Psoas muscle (tissue), 8 donors: Measurements from ENCODE around the gene CDK5R1. TPM values are rescaled to one million over a fixed set of nuclear protein-coding genes. Genes with fewer than 3 reads are reported as not detected.

Experiments used
- ATAC-seq, 4 donors: fragments of 200-7000 bp; cut with Tn5 transposase; one replicate each; pipeline ENCODE4 v1.9.1; 2020; ENCODE audit warnings: moderate library complexity in 3 of 4, mild to moderate bottlenecking in 2 of 4
- DNase-seq, 2 donors: peaks; one replicate each; pipeline ENCODE4 v3.0.0-alpha.2; 2020
- H3K27ac ChIP-seq: fragments of 200-600 bp; one replicate; pipeline ENCODE4 v1.8.0; 2022
- H3K27me3 ChIP-seq, 3 donors: fragments of 200-600 bp in 1 of 3; one replicate each; pipeline versions ENCODE4 v1.6.1 to v1.8.0; 2013 to 2022; ENCODE audit warnings: low read length in 2 of 3, mild to moderate bottlenecking in 2 of 3, moderate library complexity in 1 of 3; ENCODE audit not compliant: insufficient read depth in 3 of 3
- H3K36me3 ChIP-seq, 2 donors: fragments of 200-600 bp in 1 of 2; one replicate each; pipeline versions ENCODE4 v1.6.1 to v1.8.0; 2013 to 2022; ENCODE audit warnings: low read depth in 1 of 2, mild to moderate bottlenecking in 1 of 2, moderate library complexity in 1 of 2; ENCODE audit not compliant: insufficient read depth in 1 of 2
- H3K4me1 ChIP-seq: fragments of 200-600 bp; one replicate; pipeline ENCODE4 v1.8.0; 2022
- H3K4me3 ChIP-seq: fragments of 200-600 bp; one replicate; pipeline ENCODE4 v1.8.0; 2022; ENCODE audit warnings: mild to moderate bottlenecking
- H3K9me3 ChIP-seq: fragments of 200-600 bp; one replicate; pipeline ENCODE4 v1.8.0; 2022
- CTCF ChIP-seq: fragments of 200-600 bp; IDR thresholded peaks from one replicate; pipeline ENCODE4 v1.8.0; 2022; ENCODE audit warnings: antibody characterized with exemption
- WGBS, 3 donors: extraction: QIAGEN DNeasy Blood & Tissue Kit; methylation state at CpG; one replicate each; pipeline versions ENCODE4 v1.1.6 to v1.1.7; 2013; 5-methylcytosine and 5-hydroxymethylcytosine counted together
- intact Hi-C, 2 donors: fragments of 100-400 bp; cut with DNase I; formaldehyde crosslinking; loops; one replicate each; pipeline versions ENCODE4 v1.11.0 to v1.14.2; 2022
- polyA plus RNA-seq, 3 donors: library from polyadenylated mRNA; stranded (reverse); fragments of 200-250 nt; gene quantifications; one replicate each; pipeline ENCODE4 v1.2.3, GENCODE V29; 2013
- total RNA-seq, 4 donors: library from RNA; stranded (reverse); fragmentation: NEBNext Ultra II Directional in 2 of 4; extraction: Animal tissue kit (Norgen Biotek cat#: 25700) in 2 of 4; gene quantifications; one replicate each; pipeline versions ENCODE4 v1.2.1 to v1.2.4, GENCODE V29; 2021 to 2023
- donor health status: healthy with polysubstance abuse.
- donor health status: DM: no; HTN: no; CAD: no; lungs with moderate emphysema.
- donor health status: Bipolar disorder and iron deficiency.
- donor health status: healthy.
- donor health status: DM: yes; HTN: yes; CAD: no.
- donor health status: DM: no; HTN: no; CAD: no.
- donor health status: DM: no; HTN: no; CAD: no.
- donor health status: DM: yes; HTN: yes; CAD: no.

Gene CDK5R1
- total and polyA plus RNA-seq, 7 donors: 0.44 to 5.2 (median 2.0) TPM

GRCh38 chr17:32479074-32479617, 7.6 kb upstream of the CDK5R1 start:
- 43 to 51% (median 47%) methylated on average over 5 of the region's 5 CpGs for WGBS, 3 donors
- DNase-seq (no peak), ATAC-seq (peak; percentile 71 to 79 (median 74))
- intact Hi-C loops: loop anchor here in 1 of 2 donors (5.0 kb wide), 1 partner anchor 1967 kb away; no protein-coding TSS in a partner anchor
- H3K9me3 ChIP-seq: no peaks in the 10 kb centered on the region
- H3K27me3 ChIP-seq: no peaks in the 10 kb centered on the region
- peak overlapping the region; percentile 19 for H3K27ac ChIP-seq
- no peak overlapping the region for H3K4me3 ChIP-seq
- H3K4me1 ChIP-seq: peaks cover 11% of the 10 kb centered on the region
- no peak for TF ChIP-seq CTCF
- H3K36me3 ChIP-seq: peaks cover 26 to 93% of the 10 kb centered on the region in 2 donors

DNA sequence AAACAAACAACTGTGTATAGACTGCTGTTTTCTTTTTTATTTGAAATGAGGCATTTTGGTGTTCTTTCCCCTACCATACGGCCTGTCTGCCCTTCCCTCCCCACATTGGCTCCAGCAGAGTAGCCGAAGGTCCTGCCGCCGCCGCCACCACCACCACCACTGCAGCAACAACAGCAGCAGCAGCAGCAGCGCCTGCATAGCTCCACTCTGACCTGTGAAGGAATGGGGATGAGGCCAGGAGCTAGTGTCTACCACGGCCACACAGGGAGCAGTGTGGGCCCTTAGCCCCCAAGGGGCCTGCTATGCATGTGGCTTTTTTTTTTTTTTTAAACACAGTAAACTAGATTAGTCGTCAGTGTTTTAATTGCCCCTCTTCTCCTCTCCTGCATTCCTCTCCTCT, 5.6 kb upstream of the CDK5R1 start:
- H3K27me3 ChIP-seq: no peaks in the 10 kb centered on the region
- WGBS, 3 donors: 78 to 82% (median 80%) methylated on average over 8 of the region's 8 CpGs
- intact Hi-C loops: loop anchor here in 1 of 2 donors (10.0 kb wide), 1 partner anchor 274 kb away; no protein-coding TSS in a partner anchor

DNA sequence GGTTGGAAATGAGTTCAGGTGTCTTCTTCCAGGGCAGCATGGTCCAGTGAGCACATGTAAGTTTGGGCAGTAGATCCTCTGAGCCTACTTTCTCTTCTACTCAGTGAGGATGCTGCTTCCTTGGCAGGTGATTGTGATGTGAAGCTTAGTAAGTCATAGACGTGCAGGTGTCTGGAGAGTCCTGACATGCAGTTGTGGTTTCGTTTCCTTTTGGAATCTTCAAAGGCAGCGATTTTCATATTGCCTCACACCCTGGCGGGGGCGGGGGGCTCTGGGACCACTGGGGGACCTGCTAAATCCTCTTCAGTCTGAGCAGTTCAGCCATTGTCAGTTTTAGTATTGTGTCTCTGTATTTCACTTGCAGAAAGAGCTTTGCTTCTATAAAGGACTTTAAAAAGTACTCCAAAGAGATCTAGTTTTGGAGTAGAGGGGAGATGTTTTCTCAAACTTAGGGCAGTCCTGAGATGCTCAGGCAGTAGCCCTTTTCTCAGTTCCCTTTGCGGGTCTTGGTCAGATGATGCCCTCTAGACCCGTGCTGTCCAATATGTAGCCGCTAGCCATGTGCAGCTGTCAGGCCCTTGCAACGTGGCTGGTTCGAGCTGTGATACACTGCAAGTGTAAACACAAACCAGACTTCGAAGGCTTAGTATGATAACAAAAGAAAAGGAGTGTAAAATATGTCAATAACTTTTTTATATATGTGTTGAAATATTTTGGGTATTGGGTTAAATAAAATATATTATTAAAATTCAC, 4.0 kb upstream of the CDK5R1 start:
- Histone ChIP-seq H3K27ac (peak overlapping the region; percentile 65), H3K4me1 (peaks cover 27% of the 10 kb centered on the region), H3K36me3 (peaks cover 16 to 57% of the 10 kb centered on the region in 2 donors), H3K9me3 (no peaks in the 10 kb centered on the region), H3K27me3 (no peaks in the 10 kb centered on the region), H3K4me3 (no peak overlapping the region)
- WGBS, 3 donors: 65 to 70% (median 65%) methylated on average over 11 of the region's 11 CpGs
- no peak for ATAC-seq
- DNase-seq: no peak
- intact Hi-C loops: loop anchor here in 1 of 2 donors (10.0 kb wide), 1 partner anchor 272 kb away; no protein-coding TSS in a partner anchor
- no peak for TF ChIP-seq CTCF

More for the DNA sequence above, 5.6 kb upstream of the CDK5R1 start:
- ATAC-seq (no peak), DNase-seq (no peak)
- no peaks in the 10 kb centered on the region for H3K9me3 ChIP-seq
- H3K4me3 ChIP-seq: no peak overlapping the region
- H3K27ac ChIP-seq: no peak overlapping the region
- H3K36me3 ChIP-seq: peaks cover 18 to 72% of the 10 kb centered on the region in 2 donors
- peaks cover 23% of the 10 kb centered on the region for H3K4me1 ChIP-seq
- no peak for TF ChIP-seq CTCF

GRCh38 chr17:32483451-32484019, 3.3 kb upstream of the CDK5R1 start:
- WGBS, 3 donors: 13 to 15% (median 14%) methylated on average over 7 of the region's 7 CpGs
- intact Hi-C loops: loop anchor here in 1 of 2 donors (10.0 kb wide), 1 partner anchor 271 kb away; no protein-coding TSS in a partner anchor

More at GRCh38 chr17:32483451-32484019, 3.3 kb upstream of the CDK5R1 start:
- Histone ChIP-seq H3K9me3 (no peaks in the 10 kb centered on the region), H3K4me1 (peaks cover 29% of the 10 kb centered on the region), H3K27ac (peak overlapping the region; percentile 65), H3K4me3 (no peak overlapping the region), H3K27me3 (no peaks in the 10 kb centered on the region), H3K36me3 (peaks cover 13 to 49% of the 10 kb centered on the region in 2 donors)
- peak; percentile 42 for TF ChIP-seq CTCF
- peak; percentile 21 to 28 (median 24) for ATAC-seq
- peak; percentile 77 to 89 for DNase-seq
